K562 (cell line): ENCODE results near the gene HSF4. TPM values are rescaled to one million over a fixed set of nuclear protein-coding genes. Genes with fewer than 3 reads are reported as not detected.

Experiments used
- ATAC-seq: fragments of 200-7000 bp; cut with Tn5 transposase; 3 replicates; pipeline ENCODE4 v1.9.1; 2020; ENCODE audit warnings: moderate library complexity
- BruUV-seq: library from RNA; stranded (reverse); fragments of 400-500 nt; replicated peaks from 2 replicates; lab custom pipeline; 2021; lab: Mats Ljungman, UMichigan
- CTCF ChIA-PET: fragments of 300-600 bp; formaldehyde crosslinking; extraction: SDS; loops from one replicate; lab custom pipeline; 2021; ENCODE audit warnings: low intra/inter-chr PET ratio; lab: Yijun Ruan, JAX
- POLR2A ChIA-PET: fragments of 300-600, 350-650 bp; sonication (Branson Sonifier 250); formaldehyde crosslinking; extraction: SDS; loops from one replicate; lab custom pipeline; 2021; ENCODE audit warnings: antibody characterized with exemption, inconsistent platforms; lab: Yijun Ruan, JAX
- DNase-seq, 4 experiments: peaks; one replicate each; pipeline versions ENCODE4 v3.0.0 to v3.0.0-alpha.2; 2011 to 2018; ENCODE audit warnings: low spot score in 3 of 4, mixed read lengths in 3 of 4; ENCODE audit errors: extremely low read depth in 1 of 4
- FAIRE-seq: peaks from 2 replicates; lab custom pipeline; 2011; peaks lifted over from hg19 to GRCh38; lab: Jason Lieb, UNC
- H2AFZ ChIP-seq: 2 replicates; pipeline ENCODE4 v1.6.0; 2011; ENCODE audit warnings: low read depth, low read length, control low read depth, inconsistent platforms
- H3K27ac ChIP-seq: fragments of 200-600 bp; 3 replicates; pipeline ENCODE4 v1.8.0; 2011; ENCODE audit warnings: low read depth, mild to moderate bottlenecking, control low read depth, inconsistent platforms, low read length, moderate library complexity, mixed read lengths; ENCODE audit errors: extremely low read depth
- H3K27me3 ChIP-seq, 2 experiments: fragments of 300-600 bp in 1 of 2; 2 replicates in 1 of 2; 3 replicates in 1 of 2; pipeline versions ENCODE4 v1.6.0 to v1.8.0; 2011; ENCODE audit warnings: inconsistent platforms in 2 of 2, low read length in 2 of 2, mild to moderate bottlenecking in 1 of 2, mixed read lengths in 1 of 2, moderate library complexity in 1 of 2; ENCODE audit not compliant: control insufficient read depth in 2 of 2, insufficient read depth in 2 of 2
- H3K36me3 ChIP-seq: fragments of 300-600 bp; 3 replicates; pipeline ENCODE4 v1.8.0; 2011; ENCODE audit warnings: mild to moderate bottlenecking, low read length, inconsistent platforms; ENCODE audit not compliant: control insufficient read depth, insufficient read depth
- H3K4me1 ChIP-seq, 2 experiments: fragments of 200-600 bp in 1 of 2; replicated peaks in 1 of 2; 2 replicates in 1 of 2; 3 replicates in 1 of 2; pipeline versions ENCODE4 v1.5.1 to v1.8.0; 2011; ENCODE audit warnings: inconsistent platforms in 2 of 2, low read length in 2 of 2, mild to moderate bottlenecking in 1 of 2, mixed read lengths in 1 of 2, moderate library complexity in 1 of 2; ENCODE audit not compliant: control insufficient read depth in 2 of 2, insufficient read depth in 2 of 2
- H3K4me2 ChIP-seq: 2 replicates; pipeline ENCODE4 v1.6.1; 2011; ENCODE audit warnings: low read length, control low read depth, inconsistent platforms, mixed read lengths; ENCODE audit not compliant: insufficient read depth
- H3K4me3 ChIP-seq: fragments of 200-600 bp; sonication (generic), shearing (Covaris generic); 2 replicates; pipeline ENCODE4 v1.5.1; 2016; ENCODE audit warnings: control low read depth, inconsistent platforms
- H3K79me2 ChIP-seq: fragments of 200-600 bp; 3 replicates; pipeline ENCODE4 v1.8.0; 2011; ENCODE audit warnings: low read length, inconsistent platforms; ENCODE audit not compliant: control insufficient read depth, insufficient read depth
- H3K9ac ChIP-seq, 2 experiments: 2 replicates each; pipeline versions ENCODE4 v1.6.0 to v1.6.1; 2011; ENCODE audit warnings: low read depth in 2 of 2, low read length in 2 of 2, control low read depth in 1 of 2, inconsistent platforms in 1 of 2, mild to moderate bottlenecking in 1 of 2, mixed read lengths in 1 of 2; ENCODE audit not compliant: insufficient read depth in 1 of 2
- H3K9me1 ChIP-seq: one replicate; pipeline ENCODE4 v1.6.0; 2011; ENCODE audit warnings: inconsistent platforms, mild to moderate bottlenecking, low read length, moderate library complexity; ENCODE audit not compliant: control insufficient read depth, insufficient read depth
- H3K9me3 ChIP-seq: replicated peaks from 2 replicates; pipeline ENCODE4 v1.5.1; 2011; ENCODE audit warnings: low read depth, low read length, inconsistent platforms; ENCODE audit not compliant: control insufficient read depth, insufficient read depth
- H4K20me1 ChIP-seq: replicated peaks from 2 replicates; pipeline ENCODE4 v1.6.1; 2011; ENCODE audit warnings: low read length, inconsistent platforms, mixed read lengths; ENCODE audit not compliant: control insufficient read depth, insufficient read depth
- CHAMP1 ChIP-seq: fragments of 450-650 bp; IDR thresholded peaks from 2 replicates; pipeline ENCODE4 v1.6.1; 2016; ENCODE audit warnings: mild to moderate bottlenecking
- DACH1 ChIP-seq: fragments of 450-650 bp; IDR thresholded peaks from 2 replicates; pipeline ENCODE4 v1.6.1; 2018; ENCODE audit not compliant: partially characterized antibody
- DIDO1 ChIP-seq: fragments of 450-650 bp; IDR thresholded peaks from 2 replicates; pipeline ENCODE4 v1.6.1; 2016; ENCODE audit warnings: low read depth, missing biosample characterization, missing genetic modification characterization
- FOXP1 ChIP-seq: sonication (generic); formaldehyde crosslinking; IDR thresholded peaks from 2 replicates; pipeline ENCODE4 v1.8.0; 2022; ENCODE audit warnings: mild to moderate bottlenecking, missing genetic modification reagents
- HNRNPLL ChIP-seq: fragments of 200-400 bp; formaldehyde crosslinking; IDR thresholded peaks from 2 replicates; pipeline ENCODE4 v1.6.1; 2017; ENCODE audit warnings: low read length, low read depth, mild to moderate bottlenecking; ENCODE audit not compliant: poor library complexity, severe bottlenecking
- KAT7 ChIP-seq: sonication (generic); formaldehyde crosslinking; IDR thresholded peaks from 2 replicates; pipeline ENCODE4 v1.8.0; 2022; ENCODE audit warnings: missing genetic modification reagents, mild to moderate bottlenecking, borderline replicate concordance
- MCM2 ChIP-seq: fragments of 450-650 bp; IDR thresholded peaks from 2 replicates; pipeline ENCODE4 v1.6.1; 2017; ENCODE audit warnings: low read depth, mild to moderate bottlenecking
- ZSCAN32 ChIP-seq: fragments of 450-650 bp; formaldehyde crosslinking; IDR thresholded peaks from 2 replicates; pipeline ENCODE4 v1.4.0; 2020; ENCODE audit warnings: mild to moderate bottlenecking, moderate library complexity
- WGBS: fragments of 100-300 bp; shearing (Covaris generic); methylation state at CpG from one replicate; pipeline ENCODE4 v1.1.6; 2016; ENCODE audit warnings: low coverage, mixed read lengths; ENCODE audit not compliant: insufficient coverage; ENCODE audit errors: missing lambda C conversion rate; 5-methylcytosine and 5-hydroxymethylcytosine counted together
- in situ Hi-C: fragments of 300-500 bp; cut with MboI; formaldehyde crosslinking; loops from 4 replicates; pipeline ENCODE4 v1.15.0; 2018; ENCODE audit warnings: inconsistent platforms, mixed read lengths
- intact Hi-C: fragments of 100-400 bp; cut with micrococcal nuclease; formaldehyde crosslinking; loops from 2 replicates; pipeline ENCODE4 v1.14.2; 2022
- polyA plus RNA-seq, 8 experiments: library from polyadenylated mRNA; depleted of rRNA in 4 of 8; stranded (reverse) in 5 of 8; unstranded in 3 of 8; fragments of >200 nt; fragmentation: Nextera tagmentation in 2 of 8; fragmentation: Illumina TruSeq in 1 of 8; extraction: Ambion mirVana in 2 of 8; extraction: Trizol in 1 of 8; gene quantifications; 2 replicates each; pipeline versions ENCODE4 v1.2.1 to v1.2.3, GENCODE V29; 2011 to 2014; ENCODE audit warnings: inconsistent platforms in 1 of 8, missing spikeins in 1 of 8
- total RNA-seq, 7 experiments: library from RNA; depleted of rRNA in 6 of 7; stranded (reverse); fragments of >200 nt in 6 of 7; fragmentation: Illumina TruSeq in 2 of 7; extraction: Trizol in 2 of 7; gene quantifications; 2 replicates each; pipeline versions ENCODE4 v1.2.1 to v1.2.3, GENCODE V29; 2011 to 2021; ENCODE audit warnings: low replicate concordance in 1 of 7
- TF ChIP-seq, protein P1 (sequence below): sonication (generic); formaldehyde crosslinking; IDR thresholded peaks from 2 replicates; pipeline ENCODE4 v1.8.0; 2022; ENCODE audit warnings: missing genetic modification reagents, mild to moderate bottlenecking, moderate library complexity, borderline replicate concordance

The HSF4 gene
- total and polyA plus RNA-seq, 9 of the 15 experiments (the other 6 are each of a cell fraction or from before 2014, with no cell fraction given) = 0.50 to 35.4 (median 8.8) TPM; not detected in 1

DNA sequence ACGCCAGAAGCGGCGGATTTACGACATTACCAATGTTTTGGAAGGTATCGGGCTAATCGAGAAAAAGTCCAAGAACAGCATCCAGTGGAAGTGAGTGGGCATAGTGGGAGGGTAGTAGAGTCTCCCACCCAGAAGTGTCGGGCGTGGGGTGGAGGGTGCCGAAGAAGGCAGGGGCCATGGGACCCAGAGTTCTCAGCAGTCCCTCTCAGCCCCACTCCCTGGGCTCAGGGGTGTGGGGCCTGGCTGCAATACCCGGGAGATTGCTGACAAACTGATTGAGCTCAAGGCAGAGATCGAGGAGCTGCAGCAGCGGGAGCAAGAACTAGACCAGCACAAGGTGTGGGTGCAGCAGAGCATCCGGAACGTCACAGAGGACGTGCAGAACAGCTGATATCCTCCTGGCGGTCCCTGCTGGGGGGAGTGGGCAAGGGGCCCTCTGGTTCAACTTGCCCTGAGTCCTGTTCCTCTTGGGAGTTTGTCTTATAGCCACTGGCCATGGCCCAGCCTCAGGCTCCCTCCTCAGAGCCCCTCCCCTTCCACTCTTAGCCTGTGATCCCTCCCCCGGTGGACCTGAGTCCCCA, 28.3 kb downstream of the HSF4 start:
- CTCF ChIA-PET = no interaction called here

More for the DNA sequence above, 28.3 kb downstream of the HSF4 start:
- FAIRE-seq (no peak), DNase-seq (peak in 2 of 4 experiments; percentile 50 to 53), ATAC-seq (no peak; the same call in 2 of the 3 replicates)
- TF ChIP-seq DACH1 = peak; percentile 59
- TF ChIP-seq KAT7 (CRISPR knock-in tag) = peak; percentile 51; the same call in 1 of the 2 replicates
- no peak for TF ChIP-seq ZSCAN32 (CRISPR knock-in tag)
- no peak for TF ChIP-seq DIDO1 (tag)
- no peak for TF ChIP-seq MCM2
- TF ChIP-seq, protein P1, sequence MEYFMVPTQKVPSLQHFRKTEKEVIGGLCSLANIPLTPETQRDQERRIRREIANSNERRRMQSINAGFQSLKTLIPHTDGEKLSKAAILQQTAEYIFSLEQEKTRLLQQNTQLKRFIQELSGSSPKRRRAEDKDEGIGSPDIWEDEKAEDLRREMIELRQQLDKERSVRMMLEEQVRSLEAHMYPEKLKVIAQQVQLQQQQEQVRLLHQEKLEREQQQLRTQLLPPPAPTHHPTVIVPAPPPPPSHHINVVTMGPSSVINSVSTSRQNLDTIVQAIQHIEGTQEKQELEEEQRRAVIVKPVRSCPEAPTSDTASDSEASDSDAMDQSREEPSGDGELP (CRISPR knock-in tag) = peak; percentile 66
- no peak for TF ChIP-seq CHAMP1
- TF ChIP-seq FOXP1 (CRISPR knock-in tag) = 0 out of 2 replicates have a peak, but pooled peaks have one; percentile 21
- TF ChIP-seq HNRNPLL = peak; percentile 22
- no peak overlapping the region for H2AFZ ChIP-seq
- H3K9ac ChIP-seq = peak overlapping the region; percentile 88 to 95
- peak overlapping the region; percentile 83 for H3K4me3 ChIP-seq
- POLR2A ChIA-PET = interaction anchor here (0.6 to 1.1 kb wide), 4 partner anchors 14 to 1178 kb away, joined by 3 to 4 read pairs (median 3); no protein-coding TSS in a partner anchor
- in situ Hi-C loops = no loop called here
- H3K9me3 ChIP-seq = no peaks in the 10 kb centered on the region
- peaks cover 38 to 64% of the 10 kb centered on the region in 2 experiments for H3K4me1 ChIP-seq
- H3K4me2 ChIP-seq = peak overlapping the region; percentile 97
- no peaks in the 10 kb centered on the region for H3K9me1 ChIP-seq
- H3K36me3 ChIP-seq = peaks cover 51% of the 10 kb centered on the region
- no peaks in the 10 kb centered on the region for H4K20me1 ChIP-seq
- BruUV-seq = no TSS peak
- H3K79me2 ChIP-seq = peaks cover 46% of the 10 kb centered on the region
- intact Hi-C loops = loop anchor here (2.0 to 5.0 kb wide), 2 partner anchors 34 to 54 kb away; partner anchors contain the start of genes FHOD1 and TMEM208
- H3K27ac ChIP-seq = peak overlapping the region; percentile 63
- WGBS = 0% methylated on average over 16 of the region's 17 CpGs
- no peaks in the 10 kb centered on the region for H3K27me3 ChIP-seq
